ENCODE measurements around the gene USP49.

Gene USP49

GRCh38 chr6:41748542-41748941 lies 146.6 kb downstream of the USP49 start:
- DNase-seq, result no peak

- DNase-seq, result no peak
Observed at GRCh38 chr6:41748102-41748477, 147.1 kb downstream of the USP49 start.

GRCh38 chr6:41747256-41748101 lies 147.7 kb downstream of the USP49 start, which contains the start of gene PGC:
Gene PGC (minus strand): TSS chr6:41747397. CDS start chr6:41747334, 63 bp downstream.
- DNase-seq, result no peak

- no peak for DNase-seq
Observed at GRCh38 chr6:41746107-41746506, 149.1 kb downstream of the USP49 start.

GRCh38 chr6:41744236-41744787 lies 150.9 kb downstream of the USP49 start:
- DNase-seq, result no peak

GRCh38 chr6:41743406-41744235 lies 151.6 kb downstream of the USP49 start:
- no peak for DNase-seq

- no peak for DNase-seq
Observed at GRCh38 chr6:41741625-41742490, 153.3 kb downstream of the USP49 start.

GRCh38 chr6:41740366-41741162 lies 154.6 kb downstream of the USP49 start:
- no peak for DNase-seq

Measured in activated effector memory CD4-positive, alpha-beta T cell treated with Interleukin-2 at 50 U/mL for 16 hours (primary cell).